GM19328 (cell line): ENCODE data around the gene BLOC1S4.
"Not testable (repeated sequence)": the region's sequence is repeated elsewhere in the genome, so short reads cannot be mapped to it uniquely, and the experiment has no call there.

Source experiments
- ATAC-seq: cut with Tn5 transposase; IDR thresholded peaks from one replicate; pipeline ENCODE4 v1.9.1; 2021; ENCODE audit warnings: mild to moderate bottlenecking, moderate library complexity; ENCODE audit not compliant: unreplicated experiment

Gene BLOC1S4, protein sequence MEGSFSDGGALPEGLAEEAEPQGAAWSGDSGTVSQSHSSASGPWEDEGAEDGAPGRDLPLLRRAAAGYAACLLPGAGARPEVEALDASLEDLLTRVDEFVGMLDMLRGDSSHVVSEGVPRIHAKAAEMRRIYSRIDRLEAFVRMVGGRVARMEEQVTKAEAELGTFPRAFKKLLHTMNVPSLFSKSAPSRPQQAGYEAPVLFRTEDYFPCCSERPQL

DNA sequence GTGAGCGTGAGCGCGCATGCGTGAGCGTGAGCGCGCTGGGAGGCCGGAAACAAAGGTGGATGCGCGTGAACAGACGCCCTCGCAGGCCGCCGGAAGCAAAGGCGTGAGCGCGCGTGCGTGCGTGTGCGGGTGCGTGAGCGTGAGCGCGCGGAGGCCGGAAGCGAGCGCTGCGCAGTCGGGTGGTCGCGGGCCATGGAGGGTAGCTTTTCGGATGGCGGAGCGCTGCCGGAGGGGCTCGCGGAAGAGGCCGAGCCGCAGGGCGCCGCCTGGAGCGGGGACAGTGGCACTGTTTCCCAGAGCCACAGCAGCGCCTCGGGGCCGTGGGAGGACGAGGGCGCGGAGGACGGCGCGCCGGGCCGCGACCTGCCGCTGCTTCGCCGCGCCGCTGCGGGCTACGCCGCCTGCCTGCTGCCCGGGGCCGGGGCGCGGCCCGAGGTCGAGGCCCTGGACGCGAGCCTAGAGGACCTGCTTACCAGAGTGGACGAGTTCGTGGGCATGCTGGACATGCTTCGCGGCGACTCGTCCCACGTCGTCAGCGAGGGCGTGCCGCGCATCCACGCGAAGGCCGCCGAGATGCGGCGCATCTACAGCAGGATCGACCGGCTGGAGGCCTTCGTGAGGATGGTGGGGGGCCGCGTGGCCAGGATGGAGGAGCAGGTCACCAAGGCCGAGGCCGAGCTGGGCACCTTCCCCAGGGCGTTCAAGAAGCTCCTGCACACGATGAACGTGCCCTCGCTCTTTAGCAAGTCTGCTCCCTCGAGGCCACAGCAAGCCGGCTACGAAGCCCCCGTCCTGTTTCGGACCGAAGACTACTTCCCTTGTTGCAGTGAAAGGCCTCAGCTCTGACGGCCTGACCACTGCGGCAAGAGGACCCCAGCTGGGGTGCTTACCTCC, at the start of gene BLOC1S4:
TSS of gene BLOC1S4 (plus strand) at position 157 of the 894 bp plus-strand sequence. CDS start at position 193, 36 bp downstream.
- peak; percentile 80 for ATAC-seq

DNA sequence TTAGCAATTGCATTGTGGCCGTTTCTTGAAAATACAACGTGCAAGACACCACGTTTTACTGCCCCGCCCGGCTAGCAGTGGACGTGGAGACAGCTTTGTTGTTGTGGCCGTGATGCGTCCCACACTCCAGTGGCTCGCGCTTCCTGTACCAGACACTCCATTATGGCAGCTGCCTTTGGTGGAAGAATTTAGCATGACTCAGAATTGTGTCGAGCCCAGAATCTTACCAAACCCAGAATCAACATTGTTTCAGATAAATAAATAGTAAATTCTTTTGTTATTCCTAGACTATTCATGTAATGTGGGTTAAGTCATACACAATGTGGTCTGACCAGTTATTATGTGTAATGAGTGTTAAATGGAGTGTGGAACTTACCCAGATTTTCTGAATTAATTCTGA, 47.6 kb upstream of the BLOC1S4 start:
- no peak for ATAC-seq

DNA sequence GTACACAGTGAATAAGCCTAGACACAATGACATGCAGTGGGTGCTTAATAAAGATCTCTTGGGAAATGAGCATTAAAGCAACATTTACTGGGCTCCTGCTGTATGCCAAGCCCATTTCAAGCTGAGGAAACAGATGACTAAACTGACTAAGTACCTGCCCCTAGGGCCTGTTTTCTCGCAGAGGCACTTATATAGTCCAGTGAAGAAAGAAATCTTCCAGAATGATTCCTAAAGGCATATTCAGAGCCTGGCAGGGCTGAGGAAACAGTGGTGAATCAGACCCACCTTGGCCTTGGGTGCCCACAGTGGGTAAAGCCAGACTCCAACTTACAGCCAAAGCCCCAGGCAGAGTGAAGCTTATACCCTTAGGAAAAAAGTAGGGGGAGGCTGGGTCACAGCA, 44.3 kb upstream of the BLOC1S4 start:
- no peak for ATAC-seq

DNA sequence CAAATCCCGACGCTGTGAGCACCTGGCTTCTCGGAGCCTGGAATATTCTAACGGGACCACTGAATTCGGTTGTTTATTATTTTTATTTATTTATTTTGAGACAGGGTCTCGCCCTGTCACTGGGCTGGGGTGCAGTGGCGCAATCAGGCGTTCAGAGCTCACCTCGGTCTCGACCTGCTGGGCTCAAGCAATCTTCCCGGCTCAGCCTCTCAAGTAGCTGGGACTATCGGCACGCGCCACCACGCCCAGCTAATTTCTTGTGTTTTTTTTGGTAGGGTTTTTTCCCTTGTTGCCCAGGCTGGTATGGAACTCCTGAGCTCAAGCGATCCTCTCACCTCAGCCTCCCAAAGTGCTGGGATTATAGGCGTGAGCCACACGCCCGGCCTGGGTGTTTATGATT, 43.8 kb upstream of the BLOC1S4 start:
- no peak for ATAC-seq

DNA sequence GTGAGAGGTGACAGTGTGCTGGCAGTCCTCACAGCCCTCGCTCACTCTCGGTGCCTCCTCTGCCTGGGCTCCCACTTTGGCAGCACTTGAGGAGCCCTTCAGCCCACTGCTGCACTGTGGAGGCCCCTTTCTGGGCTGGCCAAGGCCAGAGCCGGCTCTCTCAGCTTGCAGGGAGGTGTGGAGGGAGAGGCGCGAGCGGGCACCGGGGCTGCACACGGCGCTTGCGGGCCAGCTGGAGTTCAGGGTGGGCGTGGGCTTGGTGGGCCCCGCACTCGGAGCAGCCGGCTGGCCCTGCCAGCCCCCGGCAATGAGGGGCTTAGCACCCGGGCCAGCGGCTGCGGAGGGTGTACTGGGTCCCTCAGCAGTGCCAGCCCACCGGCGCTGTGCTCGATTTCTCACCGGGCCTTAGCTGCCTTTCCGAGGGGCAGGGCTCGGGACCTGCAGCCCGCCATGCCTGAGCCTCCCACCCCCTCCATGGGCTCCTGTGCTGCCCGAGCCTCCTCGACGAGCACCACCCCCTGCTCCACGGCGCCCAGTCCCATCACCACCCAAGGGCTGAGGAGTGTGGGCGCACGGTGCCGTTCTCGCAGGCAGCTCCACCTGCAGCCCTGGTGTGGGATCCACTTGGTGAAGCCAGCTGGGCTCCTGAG, 43.3 kb upstream of the BLOC1S4 start:
- ATAC-seq = not testable (repeated sequence)

DNA sequence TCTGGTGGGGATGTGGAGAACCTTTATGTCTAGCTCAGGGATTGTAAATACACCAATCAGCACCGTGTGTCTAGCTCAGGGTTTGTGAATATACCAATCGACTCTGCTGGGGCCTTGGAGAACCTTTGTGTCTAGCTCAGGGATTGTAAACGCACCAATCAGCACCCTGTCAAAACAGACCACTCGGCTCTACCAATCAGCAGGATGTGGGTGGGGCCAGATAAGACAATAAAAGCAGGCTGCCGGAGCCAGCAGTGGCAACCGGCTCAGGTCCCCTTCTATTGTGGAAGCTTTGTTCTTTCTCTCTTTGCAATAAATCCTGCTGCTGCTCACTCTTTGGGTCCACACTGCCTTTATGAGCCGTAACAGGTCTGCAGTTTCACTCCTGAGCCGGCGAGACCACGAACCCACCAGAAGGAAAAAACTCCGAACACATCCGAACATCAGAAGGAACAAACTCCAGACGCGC, 42.7 kb upstream of the BLOC1S4 start:
- not testable (repeated sequence) for ATAC-seq

DNA sequence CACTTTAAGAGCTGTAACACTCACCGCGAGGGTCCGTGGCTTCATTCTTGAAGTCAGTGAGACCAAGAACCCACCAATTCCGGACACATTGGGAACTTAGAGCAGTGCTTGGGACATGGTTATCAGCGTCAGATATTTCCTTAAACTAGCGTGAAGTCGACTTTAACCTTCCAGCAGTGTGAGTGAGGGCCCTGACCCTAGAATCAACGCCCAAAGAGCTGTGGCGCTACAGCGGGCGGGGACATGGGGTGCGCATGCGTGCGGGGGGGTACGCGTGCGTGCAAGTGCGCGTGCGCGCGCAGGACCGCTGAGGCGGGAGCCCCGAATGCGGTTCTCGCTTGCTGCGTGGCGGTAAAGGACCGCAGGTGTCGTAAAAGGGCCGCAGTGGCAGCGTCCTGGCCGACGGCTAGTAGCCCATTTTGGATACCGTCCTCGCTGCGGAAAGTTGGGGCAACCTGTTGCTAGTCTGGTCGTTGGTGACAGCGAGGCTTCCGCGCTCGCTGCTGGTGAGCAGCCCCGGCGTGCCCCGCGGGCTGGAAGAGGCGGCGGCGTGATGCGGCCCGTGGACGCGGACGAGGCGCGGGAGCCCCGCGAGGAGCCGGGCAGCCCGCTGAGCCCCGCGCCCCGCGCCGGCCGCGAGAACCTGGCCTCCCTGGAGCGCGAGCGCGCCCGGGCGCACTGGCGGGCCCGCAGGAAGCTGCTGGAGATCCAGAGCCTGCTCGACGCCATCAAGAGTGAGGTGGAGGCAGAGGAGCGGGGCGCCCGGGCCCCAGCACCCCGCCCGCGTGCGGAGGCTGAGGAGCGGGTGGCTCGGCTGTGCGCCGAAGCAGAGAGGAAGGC, 42.1 kb upstream of the BLOC1S4 start:
- peak; percentile 74 for ATAC-seq

DNA sequence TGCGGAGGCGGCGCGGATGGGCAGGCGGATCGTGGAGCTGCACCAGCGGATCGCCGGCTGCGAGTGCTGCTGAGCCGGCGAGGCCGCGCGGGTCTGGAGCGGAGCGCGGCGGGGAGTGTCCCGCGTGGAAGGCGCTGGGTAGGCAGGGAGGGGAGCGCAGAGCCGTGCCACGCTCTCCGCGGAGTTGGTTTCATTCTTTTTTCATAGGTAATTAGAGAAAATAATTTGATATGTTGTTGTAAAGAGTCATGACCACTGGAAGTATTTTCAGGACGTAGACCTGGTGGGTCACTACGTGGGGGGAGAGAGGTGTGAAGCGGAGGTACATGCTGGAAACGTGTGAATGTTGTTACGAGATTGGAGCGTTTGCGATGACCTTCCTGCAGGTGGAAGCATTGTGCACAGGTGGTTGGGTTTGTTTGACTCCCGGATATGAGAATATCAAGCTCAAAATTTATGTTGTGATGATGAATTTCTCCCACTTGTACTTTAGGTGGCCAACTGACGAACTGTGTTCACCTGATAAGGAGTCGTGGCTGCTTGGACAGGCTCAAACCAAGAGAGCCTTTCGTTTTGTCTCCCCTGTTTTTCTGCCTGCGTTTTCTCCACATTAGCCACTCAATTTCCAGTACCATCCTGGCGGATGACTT, 41.3 kb upstream of the BLOC1S4 start:
- ATAC-seq = peak; percentile 25

DNA sequence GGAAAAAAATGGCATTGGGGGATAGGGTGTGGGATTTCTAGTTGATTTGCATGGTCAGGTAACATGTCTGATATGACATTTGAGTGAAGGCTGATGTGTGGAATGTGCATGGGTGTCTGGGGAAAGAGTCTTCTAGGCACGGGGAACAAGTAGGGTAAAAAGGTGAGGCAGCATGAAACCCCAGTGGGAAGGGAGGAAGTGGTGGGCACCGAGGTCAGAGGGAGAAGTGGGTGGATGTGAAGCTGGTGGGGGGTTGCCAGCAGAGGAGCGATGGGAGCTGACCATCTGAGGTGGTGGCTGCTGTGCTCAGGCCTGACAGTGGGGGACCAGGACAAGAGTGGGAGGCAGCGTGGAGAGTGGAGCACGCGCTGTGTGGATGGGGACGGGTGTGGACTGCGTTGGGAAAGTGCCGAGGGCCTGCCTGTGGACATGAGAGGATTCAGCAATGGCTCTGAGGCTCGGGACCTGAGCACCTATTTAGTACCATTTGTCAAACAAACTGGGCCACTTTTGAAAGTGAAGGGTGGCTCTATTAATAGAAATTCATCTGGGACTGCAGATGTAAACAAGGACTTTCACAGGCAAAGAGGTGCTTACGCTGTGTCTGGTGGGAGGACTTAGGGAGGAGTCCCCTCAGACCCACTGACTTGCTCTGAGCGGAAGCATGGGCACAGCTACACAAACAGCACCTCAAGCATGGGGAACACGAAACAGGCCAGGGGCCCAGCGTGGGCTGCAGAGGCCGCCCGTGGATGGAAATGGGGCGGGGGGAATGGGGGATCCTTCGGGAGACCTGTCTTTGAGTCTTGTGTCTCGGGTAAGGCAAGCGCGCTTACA, 39.0 kb upstream of the BLOC1S4 start:
- ATAC-seq = no peak

DNA sequence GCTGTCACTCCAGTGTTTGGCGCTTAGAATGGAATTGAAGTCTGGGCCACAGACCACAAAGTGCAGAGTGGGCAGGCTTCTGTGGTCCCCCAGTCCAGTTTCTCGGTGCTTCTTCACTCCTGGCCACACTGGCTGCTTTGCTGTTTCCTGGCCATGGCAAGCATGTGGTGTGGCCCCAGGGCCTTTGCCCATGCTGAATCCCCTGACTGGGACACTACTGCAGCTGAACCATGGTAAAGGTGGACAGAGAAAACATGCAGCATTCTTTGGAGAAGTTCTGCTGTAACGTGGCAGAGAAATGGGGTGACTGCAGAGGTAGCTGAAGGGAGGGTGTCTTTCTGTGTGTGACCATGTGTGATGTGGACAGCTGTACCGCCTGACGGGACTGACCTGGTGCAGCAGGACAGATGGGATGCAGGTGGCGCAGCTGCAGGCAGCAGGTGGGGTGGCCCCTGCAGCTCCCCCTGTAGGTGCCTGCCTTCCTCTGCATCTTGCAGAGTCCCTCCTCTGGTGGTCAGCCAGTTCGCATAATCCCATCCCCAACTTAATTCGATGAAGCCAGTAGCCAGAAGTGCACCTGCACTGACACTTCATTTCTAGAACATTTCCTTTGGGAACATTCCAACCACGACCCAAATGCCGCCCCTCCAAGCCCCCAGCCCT, 35.5 kb upstream of the BLOC1S4 start:
- ATAC-seq = no peak

DNA sequence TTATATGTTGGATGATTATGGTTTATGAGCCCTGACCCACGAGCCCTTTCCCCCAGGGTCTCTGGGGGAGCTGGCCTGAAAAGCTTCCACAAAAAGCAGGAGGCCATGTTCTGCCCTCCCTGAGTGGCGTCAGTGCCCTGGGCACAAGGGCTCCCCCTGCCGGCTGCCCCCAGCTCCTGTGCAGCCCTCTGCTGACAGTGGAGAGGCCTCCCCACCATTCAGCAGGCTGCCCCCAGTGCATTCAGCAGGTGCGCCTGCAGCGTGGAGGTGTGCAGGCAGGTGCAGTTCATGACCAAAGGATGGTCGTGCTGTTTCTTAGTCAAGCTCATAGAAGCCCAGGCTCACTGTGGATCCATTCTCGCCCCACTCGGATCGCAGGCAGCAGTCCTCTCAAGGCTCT, 34.8 kb upstream of the BLOC1S4 start:
- no peak for ATAC-seq

DNA sequence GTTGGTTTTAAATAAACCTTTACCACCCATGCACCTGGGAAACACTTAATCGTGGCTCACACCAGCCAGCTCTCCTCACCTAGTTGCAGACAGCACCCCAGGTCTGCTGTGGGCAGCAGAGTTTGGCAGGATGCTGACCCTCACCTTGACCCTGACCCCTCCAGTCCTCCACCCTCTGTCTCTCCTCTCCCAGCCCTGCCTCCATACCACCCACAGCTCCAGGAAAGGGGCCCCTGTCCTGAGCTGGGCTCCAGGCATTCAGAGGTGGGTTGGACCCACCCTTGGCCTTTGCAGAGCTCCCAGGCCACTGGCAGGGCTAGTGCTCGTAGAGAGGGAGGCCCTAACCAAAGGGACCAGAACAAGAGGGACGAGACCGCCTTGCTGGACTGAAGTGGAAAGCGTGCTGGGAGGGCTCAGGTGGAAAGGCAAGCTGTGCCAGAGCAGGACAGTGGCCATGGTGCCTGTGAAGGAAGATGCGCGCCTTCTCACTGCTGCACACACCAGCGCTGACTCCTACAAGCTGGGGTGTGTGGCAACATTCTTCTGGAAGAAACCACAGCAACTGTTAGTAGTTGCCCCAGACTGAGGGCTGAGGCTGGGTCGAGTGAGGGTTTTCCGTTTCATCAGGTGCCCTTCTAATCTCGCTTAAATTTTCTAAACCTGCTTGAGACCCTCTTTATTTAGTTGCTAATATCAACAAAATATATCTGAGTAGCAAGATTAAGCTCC, 32.9 kb upstream of the BLOC1S4 start:
- no peak for ATAC-seq

DNA sequence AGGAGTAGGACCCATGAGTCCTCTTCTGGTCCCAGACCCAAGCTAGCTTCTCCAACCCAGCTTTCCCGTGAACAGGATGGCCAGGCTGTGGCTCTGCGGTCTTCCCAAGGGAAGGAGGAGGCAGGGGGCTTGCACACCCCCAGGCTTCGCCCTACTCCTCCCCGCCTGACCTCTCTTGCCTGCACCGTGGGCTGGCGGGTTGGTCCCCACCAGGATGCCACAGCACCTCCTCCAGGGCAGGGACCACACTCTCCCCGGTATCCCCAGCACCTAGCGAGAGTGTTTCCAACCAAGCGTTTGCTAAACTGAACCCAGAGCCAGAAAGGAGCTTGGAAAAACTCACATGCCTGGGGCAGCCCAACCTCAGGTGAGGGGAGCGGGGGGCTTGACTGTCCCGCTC, 31.3 kb upstream of the BLOC1S4 start:
- ATAC-seq = no peak

DNA sequence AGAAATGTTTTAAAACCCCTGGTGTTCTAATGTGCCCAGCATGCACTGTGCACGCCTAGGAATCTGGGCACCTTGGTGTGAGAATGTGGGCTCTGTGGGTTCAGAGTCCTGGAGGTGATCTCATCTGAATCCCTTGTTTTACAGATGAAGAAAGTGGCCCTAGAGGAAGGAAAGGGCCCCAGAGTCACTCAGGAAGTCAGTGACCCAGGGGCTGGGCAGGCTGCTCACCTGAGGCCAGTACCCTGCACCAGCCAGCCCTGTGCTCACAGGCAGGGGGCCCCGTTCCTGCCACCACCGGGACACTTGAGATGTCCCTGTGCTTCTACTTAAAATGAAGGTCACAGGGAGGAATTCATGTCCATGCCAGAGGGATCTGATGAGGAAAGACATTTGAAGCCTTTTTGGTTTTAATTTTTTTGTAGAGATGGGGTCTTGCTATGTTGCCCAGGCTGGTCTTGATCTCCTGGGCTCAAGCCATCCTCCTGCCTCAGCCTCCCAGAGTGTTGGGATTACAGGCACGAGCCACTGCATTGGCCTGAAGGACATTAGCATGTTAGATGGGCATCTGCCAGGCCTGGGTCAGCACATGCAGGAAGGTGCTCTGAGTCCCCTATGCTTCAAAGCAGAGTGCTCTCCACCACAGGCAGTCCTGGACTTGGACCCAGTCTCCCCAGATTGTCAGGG, 29.7 kb upstream of the BLOC1S4 start:
- ATAC-seq = no peak

DNA sequence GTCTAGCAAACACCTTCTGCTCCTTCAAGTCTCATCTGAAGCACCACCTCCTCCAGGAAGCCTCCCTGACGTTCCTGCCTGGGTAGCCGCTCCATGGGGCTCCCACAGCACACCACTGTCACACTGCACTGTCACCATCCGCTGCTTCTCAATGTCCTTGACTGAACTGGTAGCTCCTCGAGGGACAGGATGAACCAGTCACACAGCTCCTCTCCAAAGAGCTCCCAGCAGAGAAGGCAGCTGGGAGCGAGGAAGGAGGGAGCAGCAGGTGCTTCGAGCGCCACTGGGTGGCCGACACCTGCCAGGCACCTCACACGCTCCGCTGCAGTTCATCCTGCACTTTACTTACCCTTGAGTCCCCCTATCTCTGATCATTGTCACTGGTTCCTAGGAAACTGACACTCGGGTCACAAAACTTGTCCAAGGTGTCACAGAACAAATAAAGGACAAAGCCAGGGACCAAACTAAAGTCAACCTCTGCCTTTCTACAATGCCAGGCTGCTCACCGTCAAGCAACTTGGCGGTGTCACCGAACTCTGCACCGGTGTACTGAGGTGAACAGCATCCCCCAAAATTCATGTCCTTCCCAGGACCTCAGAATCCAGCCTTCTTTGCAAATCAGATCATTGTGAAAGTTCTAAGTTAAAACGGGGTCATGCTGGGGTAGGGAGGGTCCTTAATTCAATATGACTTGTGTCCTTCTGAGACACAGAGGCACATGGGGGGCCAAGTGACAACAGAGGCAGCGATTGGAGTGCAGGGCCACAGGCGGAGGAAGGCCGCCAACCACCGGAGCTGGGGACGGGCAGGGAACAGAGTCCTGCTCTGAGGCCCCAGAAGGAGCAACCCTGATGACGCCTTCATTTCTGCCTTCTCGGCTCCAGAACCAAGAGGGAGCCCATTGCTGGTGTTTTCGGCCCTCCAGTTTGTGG, 27.8 kb upstream of the BLOC1S4 start:
- no peak for ATAC-seq

DNA sequence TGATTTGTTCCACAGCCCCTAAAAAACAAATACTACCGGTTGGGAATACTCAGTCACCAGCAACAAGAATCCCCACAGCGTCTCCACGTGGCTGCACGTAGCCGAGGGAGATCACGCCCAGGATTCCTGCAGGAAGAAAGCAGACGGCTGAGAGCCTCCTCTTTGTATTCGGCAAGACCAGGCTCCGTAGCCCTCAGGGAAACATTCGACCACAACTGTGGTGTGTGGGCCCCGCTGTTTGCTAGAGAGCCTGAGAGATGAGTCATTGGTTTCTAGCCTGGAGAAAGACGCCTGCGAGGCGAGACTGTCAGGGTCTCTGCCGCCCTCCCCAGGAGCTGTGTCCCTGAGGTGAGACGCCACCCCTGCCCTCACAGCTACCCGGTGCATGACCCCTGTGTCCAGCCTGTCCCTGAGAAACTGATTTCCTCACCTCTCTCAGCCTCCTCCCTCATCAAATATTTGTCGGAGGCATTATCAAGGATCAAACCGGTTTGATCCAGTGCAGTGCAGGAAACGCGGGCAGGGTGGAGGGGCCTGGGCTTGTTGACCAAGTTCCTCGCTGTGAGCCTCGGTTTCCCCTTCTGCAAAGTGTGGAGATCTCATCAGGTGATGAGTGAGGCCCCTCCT, 27.0 kb upstream of the BLOC1S4 start:
- ATAC-seq = peak; percentile 79
